Measurements from ENCODE around the gene CUL2.

- no peak for TF ChIP-seq BCL11A (tag by site-specific recombination; IDR thresholded peaks at IDR 0.05; ENCODE audit: low read depth)
- TF ChIP-seq ZNF121 (tag by site-specific recombination; IDR thresholded peaks at IDR 0.05) = no peak
- TF ChIP-seq KLF10 (tag by site-specific recombination; IDR thresholded peaks at IDR 0.05) = no peak
- TF ChIP-seq, protein P1, sequence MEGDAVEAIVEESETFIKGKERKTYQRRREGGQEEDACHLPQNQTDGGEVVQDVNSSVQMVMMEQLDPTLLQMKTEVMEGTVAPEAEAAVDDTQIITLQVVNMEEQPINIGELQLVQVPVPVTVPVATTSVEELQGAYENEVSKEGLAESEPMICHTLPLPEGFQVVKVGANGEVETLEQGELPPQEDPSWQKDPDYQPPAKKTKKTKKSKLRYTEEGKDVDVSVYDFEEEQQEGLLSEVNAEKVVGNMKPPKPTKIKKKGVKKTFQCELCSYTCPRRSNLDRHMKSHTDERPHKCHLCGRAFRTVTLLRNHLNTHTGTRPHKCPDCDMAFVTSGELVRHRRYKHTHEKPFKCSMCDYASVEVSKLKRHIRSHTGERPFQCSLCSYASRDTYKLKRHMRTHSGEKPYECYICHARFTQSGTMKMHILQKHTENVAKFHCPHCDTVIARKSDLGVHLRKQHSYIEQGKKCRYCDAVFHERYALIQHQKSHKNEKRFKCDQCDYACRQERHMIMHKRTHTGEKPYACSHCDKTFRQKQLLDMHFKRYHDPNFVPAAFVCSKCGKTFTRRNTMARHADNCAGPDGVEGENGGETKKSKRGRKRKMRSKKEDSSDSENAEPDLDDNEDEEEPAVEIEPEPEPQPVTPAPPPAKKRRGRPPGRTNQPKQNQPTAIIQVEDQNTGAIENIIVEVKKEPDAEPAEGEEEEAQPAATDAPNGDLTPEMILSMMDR (tag by site-specific recombination; IDR thresholded peaks at IDR 0.05) = no peak
These were observed 78.4 kb downstream of the CUL2 start for GRCh38 chr10:35011771-35012191.

Data from HEK293 (cell line).